Measurements from ENCODE around the gene KCNE3. TPM values are rescaled to one million over a fixed set of nuclear protein-coding genes. Genes with fewer than 3 reads are reported as not detected.
"Not testable (repeated sequence)": the region's sequence is repeated elsewhere in the genome, so short reads cannot be mapped to it uniquely, and the experiment has no call there.

The KCNE3 gene
- polyA plus RNA-seq, 1 donor (not counting 4 experiments of a cell fraction or from before 2014, with no cell fraction given): not detected

DNA sequence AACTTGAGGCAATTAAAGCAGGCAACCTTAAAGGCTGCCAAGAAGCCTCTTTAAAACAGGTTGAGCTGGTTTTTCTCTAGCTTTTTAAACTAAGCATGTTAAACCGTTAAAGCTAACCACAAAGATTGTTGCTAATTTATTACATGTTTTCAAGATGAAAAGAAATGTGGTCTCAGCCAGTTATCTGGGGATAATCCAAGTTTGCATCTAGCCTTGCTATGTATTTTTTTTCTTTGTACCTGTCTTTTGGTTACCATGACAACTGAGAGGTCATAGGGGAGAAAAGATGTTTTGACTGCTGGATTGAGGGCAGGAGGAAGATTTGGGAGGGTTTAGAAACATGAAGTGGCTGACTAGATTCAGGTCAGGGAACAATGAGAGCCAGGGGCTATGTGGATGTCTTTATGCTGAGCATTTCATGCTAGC lies 50.0 kb downstream of the KCNE3 start:
- no peaks in the 10 kb centered on the region for H3K9me3 ChIP-seq (ENCODE audit: control insufficient read depth, low read depth, low read length)
- H4K20me1 ChIP-seq (ENCODE audit: control insufficient read depth, extremely low read depth, insufficient read depth, low read length): no peaks in the 10 kb centered on the region
- no peak for DNase-seq (ENCODE audit: low read depth, low spot score)
- H3K27me3 ChIP-seq (ENCODE audit: control insufficient read depth, extremely low read depth, insufficient read depth, low read length): no peaks in the 10 kb centered on the region
- no peak for TF ChIP-seq EZH2 (IDR thresholded peaks at IDR 0.05; ENCODE audit: low read length)
- TF ChIP-seq, protein P1, sequence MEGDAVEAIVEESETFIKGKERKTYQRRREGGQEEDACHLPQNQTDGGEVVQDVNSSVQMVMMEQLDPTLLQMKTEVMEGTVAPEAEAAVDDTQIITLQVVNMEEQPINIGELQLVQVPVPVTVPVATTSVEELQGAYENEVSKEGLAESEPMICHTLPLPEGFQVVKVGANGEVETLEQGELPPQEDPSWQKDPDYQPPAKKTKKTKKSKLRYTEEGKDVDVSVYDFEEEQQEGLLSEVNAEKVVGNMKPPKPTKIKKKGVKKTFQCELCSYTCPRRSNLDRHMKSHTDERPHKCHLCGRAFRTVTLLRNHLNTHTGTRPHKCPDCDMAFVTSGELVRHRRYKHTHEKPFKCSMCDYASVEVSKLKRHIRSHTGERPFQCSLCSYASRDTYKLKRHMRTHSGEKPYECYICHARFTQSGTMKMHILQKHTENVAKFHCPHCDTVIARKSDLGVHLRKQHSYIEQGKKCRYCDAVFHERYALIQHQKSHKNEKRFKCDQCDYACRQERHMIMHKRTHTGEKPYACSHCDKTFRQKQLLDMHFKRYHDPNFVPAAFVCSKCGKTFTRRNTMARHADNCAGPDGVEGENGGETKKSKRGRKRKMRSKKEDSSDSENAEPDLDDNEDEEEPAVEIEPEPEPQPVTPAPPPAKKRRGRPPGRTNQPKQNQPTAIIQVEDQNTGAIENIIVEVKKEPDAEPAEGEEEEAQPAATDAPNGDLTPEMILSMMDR (optimal IDR thresholded peaks at IDR 0.05 in 1 of 3, IDR thresholded peaks at IDR 0.05 in 1 of 3, conservative IDR thresholded peaks at IDR 0.05 in 1 of 3; ENCODE audit: extremely low read depth in 1 of 3, insufficient read depth in 2 of 3, low read length in 3 of 3): no peak
- no peaks in the 10 kb centered on the region for H3K36me3 ChIP-seq (ENCODE audit: control insufficient read depth in 2 of 2, extremely low read depth in 1 of 2, insufficient read depth in 2 of 2, low read length in 2 of 2)
- peak overlapping the region; percentile 33 for H3K4me2 ChIP-seq (ENCODE audit: control insufficient read depth, extremely low read depth, insufficient read depth, low read depth, low read length)
- H3K4me3 ChIP-seq (ENCODE audit: control insufficient read depth in 2 of 3, extremely low read depth in 1 of 3, insufficient read depth in 2 of 3, low read depth in 1 of 3, low read length in 3 of 3): no peak overlapping the region
- no peaks in the 10 kb centered on the region for H3K9me1 ChIP-seq (ENCODE audit: control insufficient read depth, extremely low read depth, insufficient read depth, low read length)
- H3K27ac ChIP-seq (ENCODE audit: control insufficient read depth, insufficient read depth, low read length): peak overlapping the region; percentile 58
- FAIRE-seq: peak; percentile 88
- dilution Hi-C loops (cut with MboI; ENCODE audit: extremely low pct_ligation_motif_present, low sequenced_read_pairs): no loop called here
- no peak overlapping the region for H2AFZ ChIP-seq (ENCODE audit: control insufficient read depth, low read length)
- no peak overlapping the region for H3K9ac ChIP-seq (ENCODE audit: control insufficient read depth, extremely low read depth, insufficient read depth, low read length)
- peaks cover 32% of the 10 kb centered on the region for H3K4me1 ChIP-seq (ENCODE audit: control insufficient read depth, extremely low read depth, insufficient read depth, low read length)
- no peaks in the 10 kb centered on the region for H3K79me2 ChIP-seq (ENCODE audit: control insufficient read depth, insufficient read depth, low read length)

DNA sequence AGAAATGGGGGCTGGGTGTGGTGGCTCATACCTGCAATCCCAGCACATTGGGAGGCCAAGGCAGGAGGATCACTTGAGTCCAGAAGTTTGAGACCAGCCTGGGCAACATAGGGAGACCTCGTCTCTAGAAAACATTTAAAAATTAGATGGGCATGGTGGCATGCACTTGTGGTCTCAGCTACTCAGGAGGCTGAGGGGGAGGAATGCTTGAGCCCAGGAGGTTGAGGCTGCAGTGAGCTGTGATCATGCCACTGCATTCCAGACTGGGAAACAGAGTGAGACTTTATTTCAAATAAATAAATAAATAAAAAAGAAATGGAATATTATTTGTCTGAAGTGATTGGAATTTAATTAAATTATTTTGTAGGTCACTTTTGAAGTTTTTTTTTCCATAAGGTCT lies 50.4 kb downstream of the KCNE3 start:
- H2AFZ ChIP-seq (ENCODE audit: control insufficient read depth, low read length); H3K4me2 ChIP-seq (ENCODE audit: control insufficient read depth, extremely low read depth, insufficient read depth, low read depth, low read length); H3K9me1 ChIP-seq (ENCODE audit: control insufficient read depth, extremely low read depth, insufficient read depth, low read length); dilution Hi-C loops (cut with MboI; ENCODE audit: extremely low pct_ligation_motif_present, low sequenced_read_pairs); H3K9ac ChIP-seq (ENCODE audit: control insufficient read depth, extremely low read depth, insufficient read depth, low read length); H3K79me2 ChIP-seq (ENCODE audit: control insufficient read depth, insufficient read depth, low read length); H4K20me1 ChIP-seq (ENCODE audit: control insufficient read depth, extremely low read depth, insufficient read depth, low read length); H3K4me3 ChIP-seq (ENCODE audit: control insufficient read depth in 2 of 3, extremely low read depth in 1 of 3, insufficient read depth in 2 of 3, low read depth in 1 of 3, low read length in 3 of 3); H3K27ac ChIP-seq (ENCODE audit: control insufficient read depth, insufficient read depth, low read length); DNase-seq (ENCODE audit: low read depth, low spot score); H3K27me3 ChIP-seq (ENCODE audit: control insufficient read depth, extremely low read depth, insufficient read depth, low read length); H3K9me3 ChIP-seq (ENCODE audit: control insufficient read depth, low read depth, low read length); H3K36me3 ChIP-seq (ENCODE audit: control insufficient read depth in 2 of 2, extremely low read depth in 1 of 2, insufficient read depth in 2 of 2, low read length in 2 of 2); FAIRE-seq: not testable (repeated sequence)
- H3K4me1 ChIP-seq (ENCODE audit: control insufficient read depth, extremely low read depth, insufficient read depth, low read length): peaks cover 32% of the 10 kb centered on the region

DNA sequence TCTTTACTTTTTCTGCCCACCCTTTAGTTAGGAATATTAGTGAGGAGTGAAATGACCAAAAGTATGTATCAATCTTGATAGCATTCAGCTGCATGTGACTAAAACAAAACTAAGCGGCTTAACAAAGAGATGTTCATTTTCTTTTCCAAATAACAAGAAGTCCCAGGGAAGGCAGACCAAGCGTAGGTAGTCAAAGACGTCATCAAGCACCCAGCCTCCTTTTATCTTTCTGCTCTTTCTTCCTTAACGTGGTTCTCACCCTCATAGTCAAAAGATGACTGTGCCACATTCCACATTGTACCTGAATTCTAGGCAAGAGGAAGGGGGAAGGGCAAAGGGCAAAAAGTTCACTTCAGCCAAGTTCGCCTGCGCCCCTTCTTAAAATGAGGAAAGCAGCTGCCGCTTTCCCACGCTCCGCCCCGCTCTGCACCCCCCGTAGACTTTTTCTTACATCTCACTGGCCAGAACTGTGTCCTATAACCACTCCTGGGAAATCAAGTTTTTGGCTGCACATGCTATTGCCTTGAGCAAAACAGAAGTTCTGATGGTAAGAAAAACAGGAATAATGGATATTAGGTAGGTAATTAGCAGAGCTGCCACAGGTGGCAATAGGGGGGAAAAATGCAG lies 54.5 kb downstream of the KCNE3 start:
- no peak for TF ChIP-seq EZH2 (IDR thresholded peaks at IDR 0.05; ENCODE audit: low read length)
- TF ChIP-seq, protein P1 (optimal IDR thresholded peaks at IDR 0.05 in 1 of 3, IDR thresholded peaks at IDR 0.05 in 1 of 3, conservative IDR thresholded peaks at IDR 0.05 in 1 of 3; ENCODE audit: extremely low read depth in 1 of 3, insufficient read depth in 2 of 3, low read length in 3 of 3): no peak
- no peak overlapping the region for H3K9ac ChIP-seq (ENCODE audit: control insufficient read depth, extremely low read depth, insufficient read depth, low read length)
- H3K36me3 ChIP-seq (ENCODE audit: control insufficient read depth in 2 of 2, extremely low read depth in 1 of 2, insufficient read depth in 2 of 2, low read length in 2 of 2): no peaks in the 10 kb centered on the region
- dilution Hi-C loops (cut with MboI; ENCODE audit: extremely low pct_ligation_motif_present, low sequenced_read_pairs): no loop called here
- no peak for DNase-seq (ENCODE audit: low read depth, low spot score)
- no peaks in the 10 kb centered on the region for H4K20me1 ChIP-seq (ENCODE audit: control insufficient read depth, extremely low read depth, insufficient read depth, low read length)
- H3K9me1 ChIP-seq (ENCODE audit: control insufficient read depth, extremely low read depth, insufficient read depth, low read length): no peaks in the 10 kb centered on the region
- FAIRE-seq: no peak
- no peak overlapping the region for H3K4me3 ChIP-seq (ENCODE audit: control insufficient read depth in 2 of 3, extremely low read depth in 1 of 3, insufficient read depth in 2 of 3, low read depth in 1 of 3, low read length in 3 of 3)
- no peak overlapping the region for H2AFZ ChIP-seq (ENCODE audit: control insufficient read depth, low read length)
- peaks cover 18% of the 10 kb centered on the region for H3K4me1 ChIP-seq (ENCODE audit: control insufficient read depth, extremely low read depth, insufficient read depth, low read length)
- H3K4me2 ChIP-seq (ENCODE audit: control insufficient read depth, extremely low read depth, insufficient read depth, low read depth, low read length): peak overlapping the region; percentile 24
- H3K9me3 ChIP-seq (ENCODE audit: control insufficient read depth, low read depth, low read length): no peaks in the 10 kb centered on the region
- no peak overlapping the region for H3K27ac ChIP-seq (ENCODE audit: control insufficient read depth, insufficient read depth, low read length)
- no peaks in the 10 kb centered on the region for H3K27me3 ChIP-seq (ENCODE audit: control insufficient read depth, extremely low read depth, insufficient read depth, low read length)
- H3K79me2 ChIP-seq (ENCODE audit: control insufficient read depth, insufficient read depth, low read length): no peaks in the 10 kb centered on the region

Data from keratinocyte (primary cell).